Hair follicle dermal papilla cell (primary cell): ENCODE measurements around the gene LRPPRC. TPM values are rescaled to one million over a fixed set of nuclear protein-coding genes. Genes with fewer than 3 reads are reported as not detected.

Source experiments
- small RNA-seq: library from RNA; depleted of rRNA; stranded (forward); fragments of <200 nt; gene quantifications from one replicate; pipeline ENCODE3, GENCODE V24; 2012
- total RNA-seq: library from RNA; depleted of rRNA; stranded (reverse); fragments of >200 nt; gene quantifications from 2 replicates; pipeline ENCODE4 v1.2.3, GENCODE V29; 2012

Gene LRPPRC
- total RNA-seq, result 40.0 and 50.1 TPM in 2 replicates

DNA sequence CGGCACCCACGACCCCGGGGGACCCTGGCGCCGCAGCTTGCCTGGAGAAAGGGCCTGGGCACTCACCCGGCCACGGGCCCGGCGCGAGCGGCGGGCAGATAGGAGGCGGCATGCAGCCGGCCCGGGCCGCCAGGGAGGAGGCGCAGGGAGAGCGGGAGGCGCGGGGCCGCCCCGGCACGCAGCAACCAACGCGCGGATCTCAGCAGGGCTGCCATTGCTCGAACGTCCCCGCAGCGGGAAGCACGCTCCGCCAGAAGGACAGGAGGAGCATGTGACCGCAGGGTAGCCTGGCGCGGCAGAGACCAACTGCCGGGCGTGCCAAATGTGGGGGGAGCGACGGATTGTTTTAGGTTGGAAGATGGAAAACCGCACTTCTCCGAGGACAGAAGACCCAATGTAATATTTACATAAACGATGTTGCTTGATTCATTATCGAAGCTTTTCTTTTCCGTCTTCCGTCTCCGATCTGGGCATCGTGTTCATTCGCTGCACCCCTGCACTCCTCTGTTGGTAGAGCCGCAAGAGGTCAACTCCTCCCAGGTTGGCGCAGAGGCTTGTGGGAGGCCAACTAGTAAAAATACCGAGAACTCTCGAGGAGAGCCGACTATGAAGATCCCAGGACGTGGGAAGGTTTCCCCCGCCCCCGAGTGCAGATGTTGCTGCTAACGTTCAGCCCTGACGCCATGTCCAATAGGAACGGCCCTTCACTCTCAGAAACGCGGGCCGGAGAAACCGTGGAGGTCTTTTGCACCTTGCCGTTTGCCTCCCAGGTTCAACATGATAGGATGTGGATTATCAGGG lies at the start of gene LRPPRC:
LRPPRC (minus strand) TSS at position 257 of the 801 bp plus-strand sequence; CDS start at position 215, 42 bp downstream.

DNA sequence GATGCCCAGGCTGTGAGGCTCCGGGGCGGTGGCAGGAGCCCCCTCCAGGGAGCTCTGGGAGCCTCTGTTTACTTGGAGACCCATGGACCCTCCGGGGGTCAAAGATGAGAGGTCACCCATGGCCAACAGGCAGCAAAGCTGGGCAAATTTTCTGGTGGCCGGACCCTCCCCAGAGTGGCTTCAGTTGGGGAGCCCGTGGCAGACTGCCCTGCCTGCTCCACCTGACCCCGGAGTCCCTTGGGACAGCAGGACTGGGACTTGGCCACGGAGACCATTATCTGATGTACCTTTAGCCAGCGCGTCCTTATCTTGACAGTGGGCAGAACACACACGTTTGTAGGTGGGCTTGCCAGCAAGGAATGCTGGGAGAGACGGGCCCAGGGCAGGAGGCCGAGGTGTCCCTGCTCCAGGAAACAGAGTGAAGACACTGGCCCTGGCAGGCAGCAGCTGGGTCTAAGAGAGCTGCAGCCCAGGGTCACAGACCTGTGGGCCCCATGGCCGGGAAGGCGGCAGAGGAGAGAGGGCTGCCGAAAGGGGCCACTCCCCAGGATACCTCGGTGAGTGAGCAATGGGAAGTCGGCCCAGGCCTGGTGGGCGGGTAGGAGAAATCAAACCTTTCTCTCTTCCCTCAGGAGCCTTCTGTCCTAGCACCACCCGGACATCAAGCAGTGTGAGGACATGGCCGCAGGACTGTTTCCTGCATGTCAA lies 157.1 kb downstream of the LRPPRC start, which contains the start of the genes ABCG5 and ABCG8:
ABCG5 (minus strand) TSS at position 280 of the 708 bp plus-strand sequence; CDS start at position 120, 160 bp downstream.
ABCG8 (plus strand) TSS at position 412 of the 708 bp plus-strand sequence; CDS start at position 495, 83 bp downstream.

Small RNA genes lying within 50 kb of the gene (small RNA-seq; reads per million reads assigned to genes)
- not detected for gene RN7SL455P
- gene RNU6-1048P, result not detected

Other genes with a start within 250 kb of the LRPPRC start
- 19.0 and 19.9 TPM in 2 replicates for gene DYNC2LI1, start 221.9 kb downstream of the LRPPRC start, total RNA-seq
- gene ABCG5, start 157.2 kb downstream of the LRPPRC start, total RNA-seq, result not detected in 2 replicates
- gene ABCG8, start 157.0 kb downstream of the LRPPRC start, total RNA-seq, result not detected in 2 replicates
- 20.6 and 20.8 TPM in 2 replicates for gene PPM1B, start 172.9 kb upstream of the LRPPRC start, total RNA-seq